ENCODE data around the gene ARPIN.

Gene ARPIN

GRCh38 chr15:89878323-89878722, 34.4 kb downstream of the ARPIN start:
- Histone ChIP-seq H3K4me2 (ENCODE audit: low read length) (no peak overlapping the region), H3K9me2 (replicated peaks; ENCODE audit: control insufficient read depth, low read length) (no peaks in the 10 kb centered on the region), H4K20me1 (ENCODE audit: control insufficient read depth, insufficient read depth, low read depth, low read length) (no peaks in the 10 kb centered on the region), H3K79me2 (ENCODE audit: control insufficient read depth, low read length) (no peaks in the 10 kb centered on the region), H3K4me3 (ENCODE audit: low read length) (no peak overlapping the region), H3K9me3 (ENCODE audit: control insufficient read depth, insufficient read depth, low read length) (no peaks in the 10 kb centered on the region), H3F3A (ENCODE audit: control insufficient read depth, insufficient read depth) (peaks cover 6% of the 10 kb centered on the region), H3K27me3 (ENCODE audit: control insufficient read depth, low read length) (no peaks in the 10 kb centered on the region), H3K27ac (ENCODE audit: low read depth, low read length) (no peak overlapping the region), H3K4me1 (ENCODE audit: control insufficient read depth, low read length) (peaks cover 4% of the 10 kb centered on the region), H3K36me3 (ENCODE audit: control insufficient read depth, low read length) (peaks cover 19% of the 10 kb centered on the region)
- TF ChIP-seq CTCF (IDR thresholded peaks at IDR 0.05; ENCODE audit: low read depth, low read length, poor library complexity, severe bottlenecking) (no peak), EZH2phosphoT487 (IDR thresholded peaks at IDR 0.05; ENCODE audit: borderline replicate concordance, low read length) (no peak)

DNA sequence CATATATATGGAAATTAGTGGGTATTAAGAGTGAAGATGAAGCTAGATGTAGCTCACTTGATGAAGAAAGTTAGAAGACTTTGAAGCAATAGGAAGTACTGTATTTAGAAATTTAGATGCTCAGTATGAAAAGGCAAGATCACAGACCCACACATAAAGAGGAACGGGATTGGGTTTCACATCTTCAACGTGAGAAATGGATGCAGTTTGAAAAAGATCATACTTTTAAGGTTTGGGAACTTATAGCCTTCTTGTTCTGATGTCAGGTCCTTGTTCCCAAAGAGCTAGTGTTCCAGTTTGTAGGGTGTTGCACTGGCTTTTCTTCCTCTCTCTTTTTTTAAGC, 35.7 kb downstream of the ARPIN start:
- TF ChIP-seq EZH2phosphoT487 (IDR thresholded peaks at IDR 0.05; ENCODE audit: borderline replicate concordance, low read length) (no peak), CTCF (IDR thresholded peaks at IDR 0.05; ENCODE audit: low read depth, low read length, poor library complexity, severe bottlenecking) (no peak)
- Histone ChIP-seq H3K36me3 (ENCODE audit: control insufficient read depth, low read length) (peaks cover 17% of the 10 kb centered on the region; the same call in 1 of the 2 replicates), H3F3A (ENCODE audit: control insufficient read depth, insufficient read depth) (peaks cover 6% of the 10 kb centered on the region), H3K27ac (ENCODE audit: low read depth, low read length) (no peak overlapping the region), H3K4me1 (ENCODE audit: control insufficient read depth, low read length) (peaks cover 4% of the 10 kb centered on the region), H4K20me1 (ENCODE audit: control insufficient read depth, insufficient read depth, low read depth, low read length) (no peaks in the 10 kb centered on the region), H3K4me2 (ENCODE audit: low read length) (no peak overlapping the region), H3K4me3 (ENCODE audit: low read length) (no peak overlapping the region), H3K9me2 (replicated peaks; ENCODE audit: control insufficient read depth, low read length) (no peaks in the 10 kb centered on the region), H3K79me2 (ENCODE audit: control insufficient read depth, low read length) (no peaks in the 10 kb centered on the region), H3K27me3 (ENCODE audit: control insufficient read depth, low read length) (no peaks in the 10 kb centered on the region), H3K9me3 (ENCODE audit: control insufficient read depth, insufficient read depth, low read length) (no peaks in the 10 kb centered on the region)

GRCh38 chr15:89876396-89877082, 36.2 kb downstream of the ARPIN start:
- no peak overlapping the region for H3K4me3 ChIP-seq (ENCODE audit: low read length)
- peaks cover 6% of the 10 kb centered on the region for H3F3A ChIP-seq (ENCODE audit: control insufficient read depth, insufficient read depth)
- no peak overlapping the region for H3K4me2 ChIP-seq (ENCODE audit: low read length)
- H3K79me2 ChIP-seq (ENCODE audit: control insufficient read depth, low read length) = no peaks in the 10 kb centered on the region
- TF ChIP-seq CTCF (IDR thresholded peaks at IDR 0.05; ENCODE audit: low read depth, low read length, poor library complexity, severe bottlenecking) (no peak), EZH2phosphoT487 (IDR thresholded peaks at IDR 0.05; ENCODE audit: borderline replicate concordance, low read length) (no peak)
- H3K27ac ChIP-seq (ENCODE audit: low read depth, low read length) = no peak overlapping the region
- no peaks in the 10 kb centered on the region for H4K20me1 ChIP-seq (ENCODE audit: control insufficient read depth, insufficient read depth, low read depth, low read length)
- H3K4me1 ChIP-seq (ENCODE audit: control insufficient read depth, low read length) = peaks cover 4% of the 10 kb centered on the region
- peaks cover 17% of the 10 kb centered on the region for H3K36me3 ChIP-seq (ENCODE audit: control insufficient read depth, low read length)
- no peaks in the 10 kb centered on the region for H3K9me3 ChIP-seq (ENCODE audit: control insufficient read depth, insufficient read depth, low read length)
- no peaks in the 10 kb centered on the region for H3K27me3 ChIP-seq (ENCODE audit: control insufficient read depth, low read length)
- H3K9me2 ChIP-seq (replicated peaks; ENCODE audit: control insufficient read depth, low read length) = no peaks in the 10 kb centered on the region
